CD4-positive, alpha-beta T cell treated with Interleukin-6 for 4 hours (primary cell): ENCODE results near the gene LSMEM2.
"Not testable (repeated sequence)": the region's sequence is repeated elsewhere in the genome, so short reads cannot be mapped to it uniquely, and the experiment has no call there.

Experiments used
- DNase-seq: peaks from one replicate; pipeline ENCODE4 v3.0.0-alpha.2; 2020; ENCODE audit warnings: mixed read lengths

The LSMEM2 gene

DNA sequence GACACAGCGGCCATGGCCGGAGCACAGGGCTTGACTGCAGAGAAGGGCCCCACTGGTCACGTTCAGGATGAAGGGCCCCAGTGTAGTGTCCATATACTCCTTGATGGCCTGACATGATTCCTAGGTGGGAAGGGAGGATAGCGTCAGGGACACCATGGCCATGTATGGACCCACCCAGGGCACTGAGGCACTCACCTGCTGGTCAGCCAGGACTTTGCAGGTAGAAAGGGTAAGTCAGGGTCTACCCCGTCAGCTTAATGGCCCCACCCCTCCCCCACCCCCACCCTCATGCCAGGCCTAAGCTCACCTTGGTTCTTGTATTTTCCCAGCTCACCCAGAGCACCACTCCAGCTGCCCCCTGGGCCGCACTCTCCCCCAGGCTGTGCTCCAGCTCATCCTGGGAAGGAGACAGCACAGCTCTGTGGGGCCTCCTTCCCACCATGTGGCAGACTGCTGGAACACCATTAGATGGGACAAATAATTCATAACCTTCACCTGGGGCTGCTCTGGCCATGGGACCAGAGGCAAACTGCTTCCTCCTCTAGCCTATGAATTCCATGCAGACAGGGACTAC lies 21.9 kb downstream of the LSMEM2 start:
- no peak for DNase-seq

GRCh38 chr3:50302095-50303012 lies 23.5 kb downstream of the LSMEM2 start:
- DNase-seq: no peak

GRCh38 chr3:50303013-50303815 lies 24.3 kb downstream of the LSMEM2 start, which contains the start of gene HYAL1:
Gene HYAL1 (minus strand): TSS chr3:50303574. CDS start chr3:50302956, 618 bp downstream.
- no peak for DNase-seq

GRCh38 chr3:50304601-50305000 lies 25.7 kb downstream of the LSMEM2 start:
- no peak for DNase-seq

DNA sequence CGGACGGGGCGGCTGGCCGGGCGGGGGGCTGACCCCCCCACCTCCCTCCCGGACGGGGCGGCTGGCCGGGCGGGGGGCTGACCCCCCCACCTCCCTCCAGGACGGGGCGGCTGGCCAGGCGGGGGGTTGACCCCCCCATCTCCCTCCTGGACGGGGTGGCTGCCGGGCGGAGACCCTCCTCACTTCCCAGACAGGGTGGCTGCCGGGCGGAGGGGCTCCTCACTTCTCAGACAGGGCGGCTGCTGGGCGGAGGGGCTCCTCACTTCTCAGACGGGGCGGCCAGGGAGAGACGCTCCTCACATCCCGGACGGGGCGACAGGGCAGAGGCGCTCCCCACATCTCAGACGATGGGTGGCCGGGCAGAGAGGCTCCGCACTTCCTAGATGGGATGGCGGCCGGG lies 33.2 kb downstream of the LSMEM2 start:
- not testable (repeated sequence) for DNase-seq

DNA sequence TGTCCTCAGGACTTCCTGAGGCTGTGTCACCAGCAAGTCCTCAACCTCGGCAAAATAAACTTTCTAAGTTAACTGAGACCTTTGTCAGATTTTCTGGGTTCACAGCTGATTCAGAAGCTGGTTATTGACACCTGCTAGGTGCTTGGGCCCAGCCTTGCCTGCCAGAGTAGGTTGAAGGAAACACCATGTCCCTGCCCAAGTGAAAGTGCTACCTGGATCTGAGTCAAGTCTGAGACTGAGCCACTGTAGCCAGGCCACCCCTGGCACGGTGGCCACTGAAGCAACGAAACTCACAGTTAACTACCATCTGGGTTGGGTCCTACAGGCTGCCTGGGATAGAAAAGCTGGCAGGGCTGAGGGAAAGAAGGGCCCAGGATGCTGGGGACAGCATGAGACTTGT lies 35.5 kb downstream of the LSMEM2 start:
- no peak for DNase-seq

GRCh38 chr3:50314816-50315215 lies 35.9 kb downstream of the LSMEM2 start:
- no peak for DNase-seq

DNA sequence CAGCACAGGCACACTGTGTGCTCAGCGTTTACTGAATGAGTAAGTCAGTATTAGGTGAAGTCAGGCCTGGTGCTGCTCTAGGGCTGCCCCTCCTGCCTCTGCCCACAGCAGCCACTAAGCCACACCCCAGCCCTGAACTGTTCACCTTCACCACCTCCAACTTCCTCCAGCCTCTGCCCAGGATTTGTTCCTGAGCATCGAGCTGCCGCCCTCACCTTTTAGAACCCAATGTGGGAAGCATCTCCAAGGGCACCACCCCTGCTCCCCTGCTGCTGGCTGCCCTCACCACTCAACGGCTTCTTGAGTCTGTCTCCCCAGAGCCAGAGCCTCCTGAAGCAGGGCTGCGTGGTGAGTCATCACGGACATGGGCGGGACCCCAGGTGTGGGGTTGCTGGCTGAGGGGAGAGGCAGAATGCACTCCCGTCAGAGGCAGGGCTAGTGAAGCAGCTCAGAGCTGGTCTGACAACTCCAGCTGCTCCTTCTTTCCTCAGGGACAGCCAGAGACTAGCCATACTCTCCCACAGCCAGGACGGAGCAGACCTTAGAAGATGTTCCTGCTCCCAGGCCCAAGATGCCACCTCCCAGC lies 37.9 kb downstream of the LSMEM2 start:
- peak; percentile 81 for DNase-seq

- DNase-seq: no peak
Observed at GRCh38 chr3:50317300-50317699, 38.4 kb downstream of the LSMEM2 start.

- no peak for DNase-seq
Observed at GRCh38 chr3:50318163-50318562, 39.3 kb downstream of the LSMEM2 start.

DNA sequence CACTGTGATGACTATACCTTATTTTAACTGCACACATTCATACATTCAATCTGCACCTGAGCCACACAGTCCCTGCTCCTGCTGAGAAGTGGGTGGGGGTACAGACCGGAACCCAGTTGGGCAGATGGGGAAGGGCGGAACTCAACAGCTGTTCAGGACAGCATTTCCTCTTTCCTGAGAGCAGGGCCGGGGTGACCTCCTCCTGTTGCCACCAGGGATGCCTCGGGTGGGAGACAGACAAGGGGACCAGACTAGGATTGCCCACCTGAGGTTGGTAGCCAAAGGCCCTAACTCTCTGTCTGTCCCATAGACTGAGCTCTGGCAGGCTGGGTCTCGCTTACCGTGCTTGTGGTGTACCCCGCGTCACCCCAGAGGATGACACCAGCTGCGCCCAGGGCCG lies 39.7 kb downstream of the LSMEM2 start:
- no peak for DNase-seq

DNA sequence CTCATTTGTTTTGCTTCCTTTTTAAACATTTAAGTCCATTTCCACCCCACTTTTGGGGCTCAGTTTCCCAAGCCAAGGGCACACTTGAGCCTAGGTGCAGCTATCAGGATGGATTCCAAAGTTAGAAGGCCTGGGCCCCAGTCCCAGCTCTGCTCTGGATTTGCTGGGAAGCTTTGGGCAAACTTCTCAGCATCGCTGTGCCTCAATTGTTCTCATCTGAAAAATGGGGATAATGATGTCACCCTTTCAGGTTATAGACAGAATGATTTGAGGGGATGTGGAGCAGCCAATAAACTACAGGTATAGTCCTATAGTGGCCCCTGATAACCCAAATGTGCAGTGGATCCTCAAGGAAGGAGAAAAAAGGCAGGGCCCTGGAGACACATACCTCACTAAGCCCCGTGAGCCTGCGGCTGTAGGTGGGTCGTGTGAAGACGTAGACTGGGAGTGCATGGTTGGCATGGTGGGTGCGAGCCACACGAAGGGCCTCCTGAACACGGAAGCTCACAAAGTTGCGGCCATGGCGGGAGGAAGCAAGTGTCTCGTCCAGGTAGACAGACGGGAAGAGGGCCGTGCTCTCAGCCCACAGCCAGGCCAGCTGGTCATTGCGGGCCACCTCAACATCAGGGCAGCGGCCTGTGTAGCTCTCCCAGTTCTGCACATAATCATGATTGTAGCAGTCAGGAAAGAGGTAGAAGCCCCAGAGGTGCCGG lies 40.5 kb downstream of the LSMEM2 start:
- DNase-seq: no peak

GRCh38 chr3:50319894-50320625 lies 41.2 kb downstream of the LSMEM2 start:
- no peak for DNase-seq

GRCh38 chr3:50320853-50321335 lies 42.0 kb downstream of the LSMEM2 start:
- peak; percentile 79 for DNase-seq

- DNase-seq: peak; percentile 88
Observed at GRCh38 chr3:50321336-50322114, 42.6 kb downstream of the LSMEM2 start.

DNA sequence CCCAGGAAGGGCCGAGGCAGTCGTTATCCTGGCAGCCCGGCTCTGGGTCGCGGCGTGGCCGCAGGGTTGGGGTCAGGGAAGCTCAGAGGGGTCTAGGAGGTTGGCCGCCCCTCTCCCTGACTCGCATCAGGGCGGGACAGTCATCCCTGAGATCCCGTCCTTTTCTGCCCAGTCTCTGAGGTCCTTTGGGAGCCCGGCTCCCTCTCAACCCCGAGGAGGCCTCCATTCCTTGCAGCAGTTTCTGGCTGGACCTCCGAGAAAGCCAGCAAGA lies 43.2 kb downstream of the LSMEM2 start:
- DNase-seq: no peak

DNA sequence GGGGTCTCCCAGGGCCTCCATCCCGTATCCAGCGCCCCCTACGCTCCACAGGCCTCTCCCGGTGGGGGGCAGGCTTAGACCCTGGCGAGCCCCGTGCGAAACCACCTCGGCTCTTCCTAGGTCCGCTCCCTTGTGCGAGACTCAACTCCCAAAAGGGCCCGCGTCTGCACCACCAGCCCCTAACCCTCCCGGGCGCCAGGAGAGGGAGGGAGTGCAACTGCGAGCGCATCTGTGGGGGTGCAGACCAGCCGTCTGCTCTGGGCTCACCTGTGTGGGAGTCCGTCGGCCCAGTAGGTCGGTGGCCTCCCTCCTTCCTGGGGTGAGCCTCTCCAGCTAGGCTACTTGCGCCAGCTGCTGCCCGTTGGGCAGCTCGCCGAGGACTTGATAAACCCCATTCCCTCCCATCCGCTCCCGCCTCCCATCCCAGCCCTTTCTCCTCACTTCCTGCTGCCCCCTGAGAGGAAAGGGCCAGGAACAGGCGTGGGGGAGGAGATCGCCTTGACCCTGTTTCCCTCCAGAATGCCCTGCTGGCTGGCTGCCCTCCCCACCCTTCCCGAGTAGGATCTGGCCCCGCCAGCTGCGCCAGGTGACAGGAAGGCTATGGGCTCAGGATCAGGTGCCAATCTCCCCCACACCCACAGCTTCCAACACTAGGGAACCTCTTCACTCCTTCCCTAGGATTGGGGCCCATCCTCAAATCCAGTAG lies 43.7 kb downstream of the LSMEM2 start, which contains the start of gene HYAL2:
TSS of gene HYAL2 (minus strand) at position 360 of the 706 bp plus-strand sequence. CDS start 2,256 bp downstream, outside the sequence.
- no peak for DNase-seq

GRCh38 chr3:50323092-50323600 lies 44.3 kb downstream of the LSMEM2 start:
- DNase-seq: no peak

GRCh38 chr3:50323614-50324199 lies 44.8 kb downstream of the LSMEM2 start:
- DNase-seq: no peak
